Spinal cord (tissue), 10 donors: ENCODE data around the gene KLHDC4. TPM values are rescaled to one million over a fixed set of nuclear protein-coding genes. Genes with fewer than 3 reads are reported as not detected.

Source experiments
- DNase-seq, 6 donors: peaks; one replicate each; pipeline versions ENCODE4 v3.0.0 to v3.0.0-alpha.2; 2013 to 2015; ENCODE audit warnings: low spot score in 6 of 6, low read depth in 4 of 6
- H3K27ac ChIP-seq: one replicate; pipeline ENCODE4 v1.5.1; 2013; ENCODE audit warnings: low read depth, low read length, control low read depth
- H3K27me3 ChIP-seq: one replicate; pipeline ENCODE4 v1.6.1; 2013; ENCODE audit warnings: low read length; ENCODE audit not compliant: control insufficient read depth, insufficient read depth
- H3K36me3 ChIP-seq: one replicate; pipeline ENCODE4 v1.6.1; 2013; ENCODE audit warnings: low read length; ENCODE audit not compliant: control insufficient read depth, insufficient read depth
- H3K4me1 ChIP-seq: one replicate; pipeline ENCODE4 v1.6.1; 2013; ENCODE audit warnings: low read length; ENCODE audit not compliant: control insufficient read depth, insufficient read depth
- H3K4me3 ChIP-seq: one replicate; pipeline ENCODE4 v1.5.1; 2013; ENCODE audit warnings: low read depth, low read length, control low read depth
- H3K9me3 ChIP-seq: one replicate; pipeline ENCODE4 v1.6.1; 2013; ENCODE audit warnings: low read length; ENCODE audit not compliant: control insufficient read depth, insufficient read depth
- WGBS: methylation state at CpG from one replicate; pipeline ENCODE4 v1.1.5; 2013; ENCODE audit warnings: missing lambda C conversion rate; ENCODE audit not compliant: insufficient coverage; 5-methylcytosine and 5-hydroxymethylcytosine counted together
- polyA plus RNA-seq, 2 donors: library from polyadenylated mRNA; unstranded; fragments of 120-200 nt; gene quantifications; one replicate each; pipeline ENCODE4 v1.2.1, GENCODE V29; 2013; ENCODE audit not compliant: insufficient read length in 2 of 2
- total RNA-seq, 2 donors: library from RNA; depleted of rRNA in 1 of 2; stranded (reverse); fragments of 120-200 nt in 1 of 2; fragments of >200 nt in 1 of 2; gene quantifications; one replicate each; pipeline versions ENCODE4 v1.2.3 to v1.2.4, GENCODE V29; 2013 to 2014
- donor health status: healthy.

The KLHDC4 gene
- total and polyA plus RNA-seq, 4 donors = 14.1 to 52.3 (median 29.9) TPM

GRCh38 chr16:87712184-87712762 lies 53.5 kb downstream of the KLHDC4 start:
- WGBS = 88% methylated on average over 10 of the region's 14 CpGs

GRCh38 chr16:87710887-87711286 lies 54.9 kb downstream of the KLHDC4 start:
- H3K27me3 ChIP-seq = no peaks in the 10 kb centered on the region
- H3K27ac ChIP-seq = no peak overlapping the region
- peaks cover 16% of the 10 kb centered on the region for H3K4me1 ChIP-seq
- no peaks in the 10 kb centered on the region for H3K9me3 ChIP-seq
- DNase-seq = no peak
- peaks cover 94% of the 10 kb centered on the region for H3K36me3 ChIP-seq
- 97% methylated on average over 12 of the region's 12 CpGs for WGBS
- H3K4me3 ChIP-seq = no peak overlapping the region

More at GRCh38 chr16:87712184-87712762, 53.5 kb downstream of the KLHDC4 start:
- no peaks in the 10 kb centered on the region for H3K27me3 ChIP-seq
- DNase-seq = no peak
- no peak overlapping the region for H3K27ac ChIP-seq
- peaks cover 82% of the 10 kb centered on the region for H3K36me3 ChIP-seq
- H3K4me3 ChIP-seq = no peak overlapping the region
- peaks cover 2% of the 10 kb centered on the region for H3K4me1 ChIP-seq
- no peaks in the 10 kb centered on the region for H3K9me3 ChIP-seq

GRCh38 chr16:87709677-87710076 lies 56.1 kb downstream of the KLHDC4 start:
- Histone ChIP-seq H3K27ac (no peak overlapping the region), H3K36me3 (peaks cover 92% of the 10 kb centered on the region), H3K4me3 (no peak overlapping the region), H3K4me1 (peaks cover 27% of the 10 kb centered on the region), H3K9me3 (no peaks in the 10 kb centered on the region), H3K27me3 (no peaks in the 10 kb centered on the region)
- 96% methylated on average over 11 of the region's 12 CpGs for WGBS
- no peak for DNase-seq

GRCh38 chr16:87708881-87709638 lies 56.7 kb downstream of the KLHDC4 start:
- WGBS = 95% methylated on average over 49 of the region's 49 CpGs
- DNase-seq = no peak

GRCh38 chr16:87707714-87708580 lies 57.8 kb downstream of the KLHDC4 start:
- peak in 1 of 6 donors; percentile 56 for DNase-seq
- no peaks in the 10 kb centered on the region for H3K27me3 ChIP-seq
- H3K36me3 ChIP-seq = peaks cover 90% of the 10 kb centered on the region
- H3K27ac ChIP-seq = no peak overlapping the region
- H3K4me1 ChIP-seq = peaks cover 34% of the 10 kb centered on the region
- WGBS = 87% methylated on average over 38 of the region's 45 CpGs
- no peak overlapping the region for H3K4me3 ChIP-seq
- H3K9me3 ChIP-seq = no peaks in the 10 kb centered on the region

More at GRCh38 chr16:87708881-87709638, 56.7 kb downstream of the KLHDC4 start:
- Histone ChIP-seq H3K9me3 (no peaks in the 10 kb centered on the region), H3K4me1 (peaks cover 33% of the 10 kb centered on the region), H3K27ac (no peak overlapping the region), H3K36me3 (peaks cover 91% of the 10 kb centered on the region), H3K27me3 (no peaks in the 10 kb centered on the region), H3K4me3 (no peak overlapping the region)

GRCh38 chr16:87707097-87707496 lies 58.7 kb downstream of the KLHDC4 start:
- H3K36me3 ChIP-seq = peaks cover 88% of the 10 kb centered on the region
- no peak overlapping the region for H3K27ac ChIP-seq
- DNase-seq = peak in 1 of 6 donors; percentile 34
- H3K27me3 ChIP-seq = no peaks in the 10 kb centered on the region
- peaks cover 39% of the 10 kb centered on the region for H3K4me1 ChIP-seq
- no peaks in the 10 kb centered on the region for H3K9me3 ChIP-seq
- WGBS = 85% methylated on average over 17 of the region's 17 CpGs
- no peak overlapping the region for H3K4me3 ChIP-seq

GRCh38 chr16:87706278-87707000 lies 59.3 kb downstream of the KLHDC4 start:
- Histone ChIP-seq H3K36me3 (peaks cover 88% of the 10 kb centered on the region), H3K4me3 (no peak overlapping the region), H3K4me1 (peaks cover 41% of the 10 kb centered on the region), H3K9me3 (no peaks in the 10 kb centered on the region), H3K27ac (no peak overlapping the region), H3K27me3 (no peaks in the 10 kb centered on the region)
- WGBS = 38% methylated on average over 22 of the region's 28 CpGs
- no peak for DNase-seq

- Histone ChIP-seq H3K4me1 (peaks cover 41% of the 10 kb centered on the region), H3K9me3 (no peaks in the 10 kb centered on the region), H3K27ac (peak overlapping the region; percentile 54), H3K27me3 (no peaks in the 10 kb centered on the region), H3K36me3 (peaks cover 88% of the 10 kb centered on the region), H3K4me3 (no peak overlapping the region)
- 14% methylated on average over 22 of the region's 31 CpGs for WGBS
- peak in 3 of 6 donors; percentile 29 to 87 (median 74) for DNase-seq
Observed at GRCh38 chr16:87705771-87706277, 60.0 kb downstream of the KLHDC4 start.
